H9 (cell line): Measurements from ENCODE around the gene PLXNC1. TPM values are rescaled to one million over a fixed set of nuclear protein-coding genes. Genes with fewer than 3 reads are reported as not detected.

Experiments used
- DNase-seq: peaks from one replicate; pipeline ENCODE4 v3.0.0-alpha.2; 2017
- H2AFZ ChIP-seq: one replicate; pipeline ENCODE4 v1.6.1; 2013; ENCODE audit warnings: mild to moderate bottlenecking, low read length, control low read depth, moderate library complexity
- H2AK5ac ChIP-seq: 2 replicates; pipeline ENCODE4 v1.6.1; 2013; ENCODE audit warnings: low read length, control low read depth, mixed read lengths; ENCODE audit not compliant: insufficient read length
- H2BK120ac ChIP-seq: one replicate; pipeline ENCODE4 v1.6.1; 2013; ENCODE audit warnings: low read depth, mild to moderate bottlenecking, low read length, control low read depth, inconsistent platforms; ENCODE audit not compliant: poor library complexity, severe bottlenecking
- H2BK12ac ChIP-seq: 2 replicates; pipeline ENCODE4 v1.6.1; 2013; ENCODE audit warnings: low read length, control low read depth, mixed read lengths, low read depth; ENCODE audit not compliant: insufficient read length
- H2BK15ac ChIP-seq: 2 replicates; pipeline ENCODE4 v1.6.1; 2013; ENCODE audit warnings: low read depth, low read length, control low read depth
- H2BK20ac ChIP-seq: one replicate; pipeline ENCODE4 v1.6.1; 2013; ENCODE audit warnings: low read depth, mild to moderate bottlenecking, low read length, control low read depth, inconsistent platforms; ENCODE audit not compliant: poor library complexity, severe bottlenecking
- H2BK5ac ChIP-seq: 2 replicates; pipeline ENCODE4 v1.6.1; 2013; ENCODE audit warnings: low read length, control low read depth, mixed read lengths; ENCODE audit not compliant: insufficient read length
- H3K14ac ChIP-seq: 2 replicates; pipeline ENCODE4 v1.6.1; 2013; ENCODE audit warnings: low read length, control low read depth; ENCODE audit not compliant: insufficient read depth
- H3K18ac ChIP-seq: 2 replicates; pipeline ENCODE4 v1.6.1; 2013; ENCODE audit warnings: low read depth, mild to moderate bottlenecking, mixed read lengths, low read length, control low read depth; ENCODE audit not compliant: insufficient read length
- H3K23ac ChIP-seq: 2 replicates; pipeline ENCODE4 v1.6.1; 2013; ENCODE audit warnings: low read length, control low read depth, mixed read lengths, low read depth; ENCODE audit not compliant: insufficient read length
- H3K23me2 ChIP-seq: 2 replicates; pipeline ENCODE4 v1.6.1; 2013; ENCODE audit warnings: low read depth, mild to moderate bottlenecking, mixed read lengths, low read length, control low read depth; ENCODE audit not compliant: insufficient read length, poor library complexity, severe bottlenecking
- H3K27ac ChIP-seq: 2 replicates; pipeline ENCODE4 v1.5.1; 2013; ENCODE audit warnings: low read length, control low read depth, mixed read lengths, low read depth; ENCODE audit not compliant: insufficient read length
- H3K27me3 ChIP-seq: 2 replicates; pipeline ENCODE4 v1.6.1; 2013; ENCODE audit warnings: low read length, control low read depth, inconsistent platforms; ENCODE audit not compliant: insufficient read depth
- H3K4ac ChIP-seq: 2 replicates; pipeline ENCODE4 v1.6.1; 2013; ENCODE audit warnings: low read depth, mild to moderate bottlenecking, control low read depth, inconsistent platforms, low read length, moderate library complexity
- H3K4me1 ChIP-seq: 2 replicates; pipeline ENCODE4 v1.6.1; 2013; ENCODE audit warnings: low read length, control low read depth, inconsistent platforms; ENCODE audit not compliant: insufficient read depth
- H3K4me2 ChIP-seq: 2 replicates; pipeline ENCODE4 v1.6.1; 2013; ENCODE audit warnings: low read length, control low read depth, mixed read lengths; ENCODE audit not compliant: insufficient read length, insufficient read depth
- H3K56ac ChIP-seq: 2 replicates; pipeline ENCODE4 v1.6.1; 2013; ENCODE audit warnings: low read depth, mild to moderate bottlenecking, mixed read lengths, low read length, control low read depth; ENCODE audit not compliant: insufficient read length
- H3K79me1 ChIP-seq: 2 replicates; pipeline ENCODE4 v1.6.1; 2013; ENCODE audit warnings: low read depth, mild to moderate bottlenecking, moderate library complexity, low read length, control low read depth, inconsistent platforms; ENCODE audit not compliant: insufficient read depth, poor library complexity, severe bottlenecking
- H3K79me2 ChIP-seq: 2 replicates; pipeline ENCODE4 v1.6.1; 2013; ENCODE audit warnings: low read length, control low read depth, inconsistent platforms; ENCODE audit not compliant: insufficient read depth
- H3K9ac ChIP-seq: 2 replicates; pipeline ENCODE4 v1.6.1; 2013; ENCODE audit warnings: low read length, control low read depth, mixed read lengths; ENCODE audit not compliant: insufficient read length; ENCODE audit errors: extremely low read depth
- H3K9me3 ChIP-seq: one replicate; pipeline ENCODE4 v1.6.1; 2013; ENCODE audit warnings: low read depth, low read length, inconsistent platforms; ENCODE audit not compliant: control insufficient read depth
- H3T11ph ChIP-seq: one replicate; pipeline ENCODE4 v1.6.1; 2013; ENCODE audit warnings: mild to moderate bottlenecking, low read length, control low read depth, inconsistent platforms
- H4K20me1 ChIP-seq: one replicate; pipeline ENCODE4 v1.6.1; 2013; ENCODE audit not compliant: control insufficient read depth, insufficient read length, insufficient read depth
- H4K5ac ChIP-seq: 2 replicates; pipeline ENCODE4 v1.6.1; 2013; ENCODE audit warnings: low read depth, mild to moderate bottlenecking, mixed read lengths, low read length, control low read depth; ENCODE audit not compliant: insufficient read length
- H4K8ac ChIP-seq: replicated peaks from 2 replicates; pipeline ENCODE4 v1.6.1; 2013; ENCODE audit warnings: low read length, control low read depth, mixed read lengths, low read depth; ENCODE audit not compliant: insufficient read length
- H4K91ac ChIP-seq: 2 replicates; pipeline ENCODE4 v1.6.1; 2013; ENCODE audit warnings: low read depth, mild to moderate bottlenecking, moderate library complexity, mixed read lengths, low read length, control low read depth; ENCODE audit not compliant: insufficient read length
- H3K27ac Mint-ChIP-seq, 3 experiments: 2 replicates in 2 of 3; 3 replicates in 1 of 3; pipeline ENCODE4 v1.8.0; 2020 to 2021; ENCODE audit warnings: mixed read lengths in 3 of 3, mild to moderate bottlenecking in 1 of 3, moderate library complexity in 1 of 3
- H3K27me3 Mint-ChIP-seq: 2 replicates; pipeline ENCODE4 v1.8.0; 2021; ENCODE audit warnings: low read depth, mild to moderate bottlenecking, moderate library complexity, mixed read lengths
- H3K36me3 Mint-ChIP-seq, 3 experiments: 2 replicates in 2 of 3; 3 replicates in 1 of 3; pipeline ENCODE4 v1.8.0; 2020 to 2021; ENCODE audit warnings: low read depth in 3 of 3, mixed read lengths in 3 of 3; ENCODE audit not compliant: insufficient read depth in 1 of 3
- H3K4me1 Mint-ChIP-seq, 2 experiments: 2 replicates each; pipeline ENCODE4 v1.8.0; 2020; ENCODE audit warnings: mixed read lengths in 2 of 2
- H3K4me3 Mint-ChIP-seq, 2 experiments: 2 replicates in 1 of 2; 3 replicates in 1 of 2; pipeline ENCODE4 v1.8.0; 2020 to 2021; ENCODE audit warnings: mild to moderate bottlenecking in 2 of 2, mixed read lengths in 2 of 2, moderate library complexity in 1 of 2
- H3K9me3 Mint-ChIP-seq, 2 experiments: 2 replicates in 1 of 2; 3 replicates in 1 of 2; pipeline ENCODE4 v1.8.0; 2020; ENCODE audit warnings: mild to moderate bottlenecking in 2 of 2, mixed read lengths in 2 of 2, moderate library complexity in 1 of 2
- WGBS: extraction: QIAGEN DNeasy Blood & Tissue Kit; methylation state at CpG from one replicate; pipeline ENCODE4 v1.1.7; 2013; ENCODE audit warnings: missing lambda C conversion rate, low lambda C conversion rate, mixed read lengths; ENCODE audit not compliant: insufficient read length; ENCODE audit errors: extremely low coverage; 5-methylcytosine and 5-hydroxymethylcytosine counted together
- total RNA-seq: library from RNA; stranded (reverse); gene quantifications from 2 replicates; pipeline ENCODE4 v1.2.1, GENCODE V29; 2021
- TF ChIP-seq, protein P1 (sequence below): fragments of 200-600 bp; sonication (generic); conservative IDR thresholded peaks from 3 replicates; pipeline ENCODE4 v1.8.0; 2021; ENCODE audit warnings: antibody characterized with exemption, mild to moderate bottlenecking

Gene PLXNC1
- total RNA-seq, 1 experiment from 2014 or later: 1.2 TPM

DNA sequence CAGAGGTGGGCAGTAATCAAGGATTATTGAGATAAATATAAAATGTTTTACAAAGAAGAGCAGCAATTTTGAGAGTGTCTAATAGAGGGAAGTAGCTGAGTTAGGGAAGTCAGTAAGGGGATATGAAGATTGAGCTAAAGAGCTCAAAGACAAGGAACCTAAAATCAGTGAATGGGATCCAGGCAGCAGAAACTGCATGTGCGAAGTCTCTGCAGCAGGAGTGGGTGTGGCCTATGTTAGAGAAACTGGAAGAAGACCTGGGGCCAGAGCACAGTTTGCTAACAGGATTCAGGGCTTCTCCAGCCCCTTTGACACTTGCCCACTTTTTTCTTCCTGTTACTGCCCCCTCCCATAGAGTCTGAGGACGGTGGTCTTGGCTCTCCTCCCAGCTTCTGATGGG, 36.3 kb upstream of the PLXNC1 start:
- H3K27me3 ChIP-seq: no peaks in the 10 kb centered on the region
- peaks cover 12 to 17% of the 10 kb centered on the region in 2 experiments for H3K4me1 Mint-ChIP-seq
- H4K8ac ChIP-seq: no peak overlapping the region
- no peak overlapping the region for H3K27ac Mint-ChIP-seq
- H3K23me2 ChIP-seq: no peaks in the 10 kb centered on the region
- TF ChIP-seq, protein P1, sequence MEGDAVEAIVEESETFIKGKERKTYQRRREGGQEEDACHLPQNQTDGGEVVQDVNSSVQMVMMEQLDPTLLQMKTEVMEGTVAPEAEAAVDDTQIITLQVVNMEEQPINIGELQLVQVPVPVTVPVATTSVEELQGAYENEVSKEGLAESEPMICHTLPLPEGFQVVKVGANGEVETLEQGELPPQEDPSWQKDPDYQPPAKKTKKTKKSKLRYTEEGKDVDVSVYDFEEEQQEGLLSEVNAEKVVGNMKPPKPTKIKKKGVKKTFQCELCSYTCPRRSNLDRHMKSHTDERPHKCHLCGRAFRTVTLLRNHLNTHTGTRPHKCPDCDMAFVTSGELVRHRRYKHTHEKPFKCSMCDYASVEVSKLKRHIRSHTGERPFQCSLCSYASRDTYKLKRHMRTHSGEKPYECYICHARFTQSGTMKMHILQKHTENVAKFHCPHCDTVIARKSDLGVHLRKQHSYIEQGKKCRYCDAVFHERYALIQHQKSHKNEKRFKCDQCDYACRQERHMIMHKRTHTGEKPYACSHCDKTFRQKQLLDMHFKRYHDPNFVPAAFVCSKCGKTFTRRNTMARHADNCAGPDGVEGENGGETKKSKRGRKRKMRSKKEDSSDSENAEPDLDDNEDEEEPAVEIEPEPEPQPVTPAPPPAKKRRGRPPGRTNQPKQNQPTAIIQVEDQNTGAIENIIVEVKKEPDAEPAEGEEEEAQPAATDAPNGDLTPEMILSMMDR: no peak
- no CpG with 5 or more reads among the region's 2 CpGs for WGBS
- H2BK5ac ChIP-seq: no peak overlapping the region
- H2BK15ac ChIP-seq: no peak overlapping the region
- H3K27ac ChIP-seq: no peak overlapping the region
- peaks cover 4 to 9% of the 10 kb centered on the region in 2 experiments; a peak in 4 of 5 replicates for H3K9me3 Mint-ChIP-seq
- H4K91ac ChIP-seq: no peak overlapping the region
- H3K9ac ChIP-seq: no peak overlapping the region
- H4K5ac ChIP-seq: no peak overlapping the region
- H3K56ac ChIP-seq: no peak overlapping the region
- H3K4me2 ChIP-seq: no peak overlapping the region
- no peak overlapping the region for H3K14ac ChIP-seq
- no peak overlapping the region for H2BK20ac ChIP-seq
- H3K4me1 ChIP-seq: no peaks in the 10 kb centered on the region
- no peak overlapping the region for H2AFZ ChIP-seq
- no peak overlapping the region for H2BK120ac ChIP-seq
- peaks cover 0 to 7% (median 2%) of the 10 kb centered on the region in 3 experiments; a peak in 2 of 7 replicates for H3K36me3 Mint-ChIP-seq
- no peak overlapping the region for H2AK5ac ChIP-seq
- H3K79me2 ChIP-seq: no peaks in the 10 kb centered on the region
- no peak overlapping the region for H3K4me3 Mint-ChIP-seq
- H3K9me3 ChIP-seq: no peaks in the 10 kb centered on the region
- no peak overlapping the region for H3K4ac ChIP-seq
- H3K23ac ChIP-seq: no peak overlapping the region
- no peak for DNase-seq
- no peaks in the 10 kb centered on the region for H4K20me1 ChIP-seq
- H3T11ph ChIP-seq: no peak overlapping the region
- H3K79me1 ChIP-seq: no peaks in the 10 kb centered on the region
- no peak overlapping the region for H2BK12ac ChIP-seq
- H3K27me3 Mint-ChIP-seq: peaks cover 3% of the 10 kb centered on the region
- no peak overlapping the region for H3K18ac ChIP-seq
